ENCODE measurements around the gene AQP3.
"Not testable (repeated sequence)": the region's sequence is repeated elsewhere in the genome, so short reads cannot be mapped to it uniquely, and the experiment has no call there.

AQP3 gene

GRCh38 chr9:33393581-33393980 is 53.8 kb downstream of the AQP3 start:
- TF ChIP-seq ZNF274 (IDR thresholded peaks at IDR 0.05; ENCODE audit: low read depth, low read length) = no peak

GRCh38 chr9:33392591-33393021 is 54.8 kb downstream of the AQP3 start:
- H3K4me3 ChIP-seq (ENCODE audit: low read length) = not testable (repeated sequence)

More at GRCh38 chr9:33393581-33393980, 53.8 kb downstream of the AQP3 start:
- no peak overlapping the region for H3K4me3 ChIP-seq (ENCODE audit: low read length)
